ENCODE measurements around the gene PRKAG1.

PRKAG1 gene

DNA sequence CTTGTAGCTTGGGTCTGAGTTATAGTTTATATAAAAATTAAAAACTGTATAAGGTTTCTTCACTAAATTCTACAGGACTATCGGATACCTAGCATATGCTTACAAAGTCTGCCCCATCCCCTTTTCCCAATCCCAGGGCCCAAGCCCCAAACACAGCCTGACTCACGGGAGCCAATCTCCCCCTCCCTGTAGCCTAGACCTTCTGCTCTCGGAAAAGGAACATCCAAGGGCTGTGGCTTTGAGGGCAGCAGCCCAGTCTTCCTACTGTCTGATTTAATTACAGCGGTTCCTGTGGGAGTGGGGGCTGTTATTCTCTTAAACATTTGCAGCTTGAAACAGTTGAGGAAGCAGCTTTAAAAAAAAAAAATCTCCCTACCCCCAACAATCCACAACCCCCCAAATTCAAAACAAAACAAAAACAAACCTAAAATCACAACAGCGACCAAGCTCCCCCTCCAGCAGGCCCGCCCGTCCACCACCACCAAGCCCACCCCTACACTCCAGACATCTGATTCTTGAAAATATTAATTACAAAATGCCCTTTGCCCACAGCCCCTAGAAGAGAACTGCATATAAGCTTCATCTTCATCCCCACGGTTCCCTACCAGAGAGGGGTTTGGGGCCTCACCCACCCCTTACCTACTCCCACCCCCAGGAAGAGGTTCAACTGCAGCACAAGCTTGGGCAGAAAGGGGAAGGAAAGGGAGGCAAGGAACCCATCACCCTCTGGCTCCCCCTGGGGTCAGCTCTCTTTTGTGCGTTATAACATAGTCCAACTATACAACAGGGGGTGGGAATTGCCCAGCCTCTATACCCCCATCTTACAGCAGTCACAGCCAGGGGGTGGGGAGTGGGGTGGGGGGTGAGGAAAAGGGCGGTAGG lies 1.1 kb upstream of the PRKAG1 start (continued):
- TF ChIP-seq PATZ1 (tag by site-specific recombination; IDR thresholded peaks at IDR 0.05) (peak; percentile 75; the same call in 1 of the 2 replicates), MEIS1 (CRISPR knock-in tag; IDR thresholded peaks at IDR 0.05; ENCODE audit: borderline replicate concordance) (no peak), PRDM4 (tag by site-specific recombination; IDR thresholded peaks at IDR 0.05) (no peak), ZNF292 (tag by site-specific recombination; IDR thresholded peaks at IDR 0.05; ENCODE audit: borderline replicate concordance, low read depth) (no peak), IKZF3 (tag by site-specific recombination; IDR thresholded peaks at IDR 0.05) (peak; percentile 87), ZNF223 (tag by site-specific recombination; IDR thresholded peaks at IDR 0.05) (no peak), ZNF529 (tag by site-specific recombination; IDR thresholded peaks at IDR 0.05; ENCODE audit: insufficient replicate concordance) (no peak), ZNF626 (tag by site-specific recombination; IDR thresholded peaks at IDR 0.05) (no peak), ZXDB (tag by site-specific recombination; IDR thresholded peaks at IDR 0.05) (no peak), BCL11B (tag by site-specific recombination; IDR thresholded peaks at IDR 0.05; ENCODE audit: low read depth) (no peak), ZNF677 (tag by site-specific recombination; IDR thresholded peaks at IDR 0.05) (no peak), ZNF274 (IDR thresholded peaks at IDR 0.05; ENCODE audit: low read length) (no peak), ZNF274 (tag by site-specific recombination; IDR thresholded peaks at IDR 0.05; ENCODE audit: borderline replicate concordance) (no peak), ZNF2 (tag by site-specific recombination; IDR thresholded peaks at IDR 0.05) (no peak), ZBTB20 (tag by site-specific recombination; IDR thresholded peaks at IDR 0.05) (peak; percentile 13; the same call in 1 of the 2 replicates), OSR2 (tag by site-specific recombination; IDR thresholded peaks at IDR 0.05) (peak; percentile 27; the same call in 1 of the 2 replicates), ZNF707 (tag by site-specific recombination; IDR thresholded peaks at IDR 0.05) (no peak), ZNF561 (tag by site-specific recombination; IDR thresholded peaks at IDR 0.05; ENCODE audit: borderline replicate concordance) (no peak), ZNF146 (tag by site-specific recombination; IDR thresholded peaks at IDR 0.05) (no peak), HIC1 (tag by site-specific recombination; IDR thresholded peaks at IDR 0.05) (0 out of 2 replicates have a peak, but pooled peaks have one; percentile 24)
- TF ChIP-seq, protein P1, sequence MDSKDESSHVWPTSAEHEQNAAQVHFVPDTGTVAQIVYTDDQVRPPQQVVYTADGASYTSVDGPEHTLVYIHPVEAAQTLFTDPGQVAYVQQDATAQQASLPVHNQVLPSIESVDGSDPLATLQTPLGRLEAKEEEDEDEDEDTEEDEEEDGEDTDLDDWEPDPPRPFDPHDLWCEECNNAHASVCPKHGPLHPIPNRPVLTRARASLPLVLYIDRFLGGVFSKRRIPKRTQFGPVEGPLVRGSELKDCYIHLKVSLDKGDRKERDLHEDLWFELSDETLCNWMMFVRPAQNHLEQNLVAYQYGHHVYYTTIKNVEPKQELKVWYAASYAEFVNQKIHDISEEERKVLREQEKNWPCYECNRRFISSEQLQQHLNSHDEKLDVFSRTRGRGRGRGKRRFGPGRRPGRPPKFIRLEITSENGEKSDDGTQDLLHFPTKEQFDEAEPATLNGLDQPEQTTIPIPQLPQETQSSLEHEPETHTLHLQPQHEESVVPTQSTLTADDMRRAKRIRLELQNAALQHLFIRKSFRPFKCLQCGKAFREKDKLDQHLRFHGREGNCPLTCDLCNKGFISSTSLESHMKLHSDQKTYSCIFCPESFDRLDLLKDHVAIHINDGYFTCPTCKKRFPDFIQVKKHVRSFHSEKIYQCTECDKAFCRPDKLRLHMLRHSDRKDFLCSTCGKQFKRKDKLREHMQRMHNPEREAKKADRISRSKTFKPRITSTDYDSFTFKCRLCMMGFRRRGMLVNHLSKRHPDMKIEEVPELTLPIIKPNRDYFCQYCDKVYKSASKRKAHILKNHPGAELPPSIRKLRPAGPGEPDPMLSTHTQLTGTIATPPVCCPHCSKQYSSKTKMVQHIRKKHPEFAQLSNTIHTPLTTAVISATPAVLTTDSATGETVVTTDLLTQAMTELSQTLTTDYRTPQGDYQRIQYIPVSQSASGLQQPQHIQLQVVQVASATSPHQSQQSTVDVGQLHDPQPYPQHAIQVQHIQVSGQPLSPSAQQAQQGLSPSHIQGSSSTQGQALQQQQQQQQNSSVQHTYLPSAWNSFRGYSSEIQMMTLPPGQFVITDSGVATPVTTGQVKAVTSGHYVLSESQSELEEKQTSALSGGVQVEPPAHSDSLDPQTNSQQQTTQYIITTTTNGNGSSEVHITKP (tag by site-specific recombination; IDR thresholded peaks at IDR 0.05): peak; percentile 84

All from HEK293 (cell line).